HEK293T (cell line): ENCODE data around the gene C1D.

Experiments
- CTCF ChIA-PET: fragments of 350-600 bp; formaldehyde crosslinking; extraction: SDS; loops from one replicate; lab custom pipeline; 2021; ENCODE audit warnings: antibody characterized with exemption, inconsistent platforms; lab: Yijun Ruan, JAX
- POLR2A ChIA-PET: fragments of 350-600 bp; formaldehyde crosslinking; extraction: SDS; loops from one replicate; lab custom pipeline; 2020; ENCODE audit warnings: antibody characterized with exemption, inconsistent platforms; lab: Yijun Ruan, JAX
- DNase-seq: peaks from one replicate; pipeline ENCODE4 v3.0.0; 2012; ENCODE audit warnings: mixed read lengths; ENCODE audit errors: extremely low spot score
- ARNT ChIP-seq: fragments of 450-650 bp; IDR thresholded peaks from 2 replicates; pipeline ENCODE4 v1.6.1; 2017; ENCODE audit warnings: mild to moderate bottlenecking
- BHLHE40 ChIP-seq: fragments of 450-650 bp; IDR thresholded peaks from 2 replicates; pipeline ENCODE4 v1.6.1; 2016; ENCODE audit warnings: mild to moderate bottlenecking, moderate library complexity, borderline replicate concordance
- CTBP1 ChIP-seq: fragments of 450-650 bp; IDR thresholded peaks from 2 replicates; pipeline ENCODE4 v1.6.1; 2016; ENCODE audit warnings: borderline replicate concordance
- ELF4 ChIP-seq: fragments of 450-650 bp; IDR thresholded peaks from 2 replicates; pipeline ENCODE4 v1.6.1; 2017; ENCODE audit warnings: antibody characterized with exemption
- FOXA1 ChIP-seq: fragments of 450-650 bp; IDR thresholded peaks from 2 replicates; pipeline ENCODE4 v1.6.1; 2016; ENCODE audit warnings: mild to moderate bottlenecking
- FOXK2 ChIP-seq: fragments of 450-650 bp; IDR thresholded peaks from 2 replicates; pipeline ENCODE4 v1.6.1; 2016; ENCODE audit warnings: mild to moderate bottlenecking
- FOXM1 ChIP-seq: fragments of 450-650 bp; IDR thresholded peaks from 2 replicates; pipeline ENCODE4 v1.6.1; 2017; ENCODE audit warnings: mild to moderate bottlenecking, borderline replicate concordance
- HDGF ChIP-seq: fragments of 450-650 bp; IDR thresholded peaks from 2 replicates; pipeline ENCODE4 v1.6.1; 2017; ENCODE audit warnings: antibody characterized with exemption, borderline replicate concordance
- L3MBTL2 ChIP-seq: fragments of 450-650 bp; conservative IDR thresholded peaks from 2 replicates; pipeline ENCODE4 v1.6.1; 2016; ENCODE audit warnings: mild to moderate bottlenecking
- LEF1 ChIP-seq: fragments of 450-650 bp; IDR thresholded peaks from 2 replicates; pipeline ENCODE4 v1.6.1; 2017; ENCODE audit warnings: mild to moderate bottlenecking, borderline replicate concordance
- NFRKB ChIP-seq: fragments of 450-650 bp; IDR thresholded peaks from 2 replicates; pipeline ENCODE4 v1.6.1; 2016; ENCODE audit warnings: mild to moderate bottlenecking, moderate library complexity
- PKNOX1 ChIP-seq: fragments of 450-650 bp; IDR thresholded peaks from 2 replicates; pipeline ENCODE4 v1.6.1; 2016
- SP1 ChIP-seq: fragments of 450-650 bp; IDR thresholded peaks from 2 replicates; pipeline ENCODE4 v1.6.1; 2017
- SUZ12 ChIP-seq: fragments of 450-650 bp; IDR thresholded peaks from 2 replicates; pipeline ENCODE4 v1.6.1; 2016; ENCODE audit warnings: mild to moderate bottlenecking
- TARDBP ChIP-seq: fragments of 450-650 bp; IDR thresholded peaks from 2 replicates; pipeline ENCODE4 v1.6.1; 2016
- ZNF384 ChIP-seq: fragments of 450-650 bp; IDR thresholded peaks from 2 replicates; pipeline ENCODE4 v1.6.1; 2016

The C1D gene

GRCh38 chr2:68031043-68031442, 31.8 kb downstream of the C1D start:
- POLR2A ChIA-PET: no interaction called here
- TF ChIP-seq FOXM1 (no peak), HDGF (no peak), CTBP1 (no peak), LEF1 (no peak), FOXK2 (no peak), L3MBTL2 (no peak), NFRKB (no peak), FOXA1 (no peak), PKNOX1 (no peak), ARNT (no peak), TARDBP (no peak), SP1 (no peak), BHLHE40 (no peak)
- CTCF ChIA-PET: interaction anchor here (1.1 kb wide), 1 partner anchor 31 kb away, joined by 3 read pairs; the partner anchor contains the start of gene C1D
- DNase-seq: no peak

- POLR2A ChIA-PET: no interaction called here
- no peak for TF ChIP-seq SUZ12
- TF ChIP-seq L3MBTL2: no peak
- no peak for TF ChIP-seq ARNT
- no peak for TF ChIP-seq FOXK2
- TF ChIP-seq PKNOX1: no peak
- no peak for TF ChIP-seq ZNF384
- no peak for TF ChIP-seq NFRKB
- no peak for TF ChIP-seq FOXM1
- no peak for TF ChIP-seq BHLHE40
- no peak for TF ChIP-seq CTBP1
- no peak for TF ChIP-seq HDGF
- TF ChIP-seq TARDBP: no peak
- TF ChIP-seq FOXA1: no peak
- no peak for TF ChIP-seq LEF1
- no peak for TF ChIP-seq SP1
- no peak for TF ChIP-seq ELF4
- CTCF ChIA-PET: interaction anchor here (0.6 to 1.1 kb wide), 2 partner anchors 32 to 299 kb away, joined by 3 read pairs; partner anchors contain the start of gene C1D
- DNase-seq: no peak
These were observed 32.3 kb downstream of the C1D start for GRCh38 chr2:68030529-68030928.

- TF ChIP-seq SUZ12 (no peak), PKNOX1 (peak; percentile 69), CTBP1 (peak; percentile 77)
- no peak for DNase-seq
- POLR2A ChIA-PET: no interaction called here
- CTCF ChIA-PET: no interaction called here
These were observed 34.8 kb downstream of the C1D start for GRCh38 chr2:68027959-68028358.

- TF ChIP-seq TARDBP (no peak), HDGF (no peak), BHLHE40 (no peak), SUZ12 (no peak), FOXA1 (no peak), CTBP1 (no peak), FOXM1 (no peak), PKNOX1 (no peak), ARNT (no peak)
- POLR2A ChIA-PET: no interaction called here
These were observed 38.4 kb downstream of the C1D start for GRCh38 chr2:68024450-68024849.

GRCh38 chr2:68023904-68024303, 38.9 kb downstream of the C1D start:
- POLR2A ChIA-PET: no interaction called here
- TF ChIP-seq ARNT (no peak), SUZ12 (no peak), FOXK2 (no peak), PKNOX1 (no peak), NFRKB (no peak)
- CTCF ChIA-PET: no interaction called here
- no peak for DNase-seq

More at GRCh38 chr2:68024450-68024849, 38.4 kb downstream of the C1D start:
- CTCF ChIA-PET: no interaction called here
- DNase-seq: no peak

- ChIA-PET CTCF (interaction anchor here (1.4 kb wide), 1 partner anchor 9 kb away, joined by 3 read pairs; no protein-coding TSS in a partner anchor), POLR2A (no interaction called here)
- no peak for DNase-seq
- no peak for TF ChIP-seq LEF1
- TF ChIP-seq PKNOX1: 0 out of 2 replicates have a peak, but pooled peaks have one; percentile 21
These were observed 44.1 kb downstream of the C1D start for GRCh38 chr2:68018727-68019126.
